ENCODE data around the gene KIF27. TPM values are rescaled to one million over a fixed set of nuclear protein-coding genes. Genes with fewer than 3 reads are reported as not detected.
"Not testable (repeated sequence)": the region's sequence is repeated elsewhere in the genome, so short reads cannot be mapped to it uniquely, and the experiment has no call there.

The KIF27 gene
- total and polyA plus RNA-seq, 8 donors: 5.6 to 26.0 (median 19.3) TPM

DNA sequence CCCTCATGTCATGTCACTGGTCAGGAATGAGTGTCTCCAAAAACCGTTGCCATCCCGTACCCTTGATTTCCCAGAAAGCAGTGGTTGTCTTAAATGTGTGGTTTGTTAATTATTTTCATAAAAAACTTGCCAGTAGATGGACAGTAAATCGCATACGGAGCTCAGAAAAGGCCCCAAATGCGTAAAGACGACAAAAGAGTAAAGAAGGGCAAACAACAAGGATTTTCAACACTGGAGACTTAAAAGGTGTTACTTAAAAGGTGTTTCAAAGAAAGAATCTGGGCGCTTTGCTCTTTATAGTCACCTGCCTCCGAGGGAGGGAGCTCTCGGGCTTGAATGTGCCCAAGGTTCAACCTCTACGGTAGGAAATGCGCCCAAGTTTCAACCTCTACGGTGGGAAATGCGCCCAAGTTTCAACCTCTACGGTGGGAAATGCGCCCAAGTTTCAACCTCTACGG, 734 bp downstream of the KIF27 start:
- intact Hi-C loops (cut with DNase I): no loop called here

GRCh38 chr9:83919111-83919510, 2.1 kb downstream of the KIF27 start:
- ATAC-seq (no peak), DNase-seq (no peak)
- Histone ChIP-seq H3K27me3 (no peaks in the 10 kb centered on the region), H3K27ac (no peak overlapping the region), H3K4me1 (peaks cover 0 to 14% of the 10 kb centered on the region in 2 donors), H3K4me3 (no peak overlapping the region), H3K9me3 (no peaks in the 10 kb centered on the region), H3K36me3 (no peaks in the 10 kb centered on the region)
- intact Hi-C loops (cut with DNase I): no loop called here
- TF ChIP-seq, protein P1, sequence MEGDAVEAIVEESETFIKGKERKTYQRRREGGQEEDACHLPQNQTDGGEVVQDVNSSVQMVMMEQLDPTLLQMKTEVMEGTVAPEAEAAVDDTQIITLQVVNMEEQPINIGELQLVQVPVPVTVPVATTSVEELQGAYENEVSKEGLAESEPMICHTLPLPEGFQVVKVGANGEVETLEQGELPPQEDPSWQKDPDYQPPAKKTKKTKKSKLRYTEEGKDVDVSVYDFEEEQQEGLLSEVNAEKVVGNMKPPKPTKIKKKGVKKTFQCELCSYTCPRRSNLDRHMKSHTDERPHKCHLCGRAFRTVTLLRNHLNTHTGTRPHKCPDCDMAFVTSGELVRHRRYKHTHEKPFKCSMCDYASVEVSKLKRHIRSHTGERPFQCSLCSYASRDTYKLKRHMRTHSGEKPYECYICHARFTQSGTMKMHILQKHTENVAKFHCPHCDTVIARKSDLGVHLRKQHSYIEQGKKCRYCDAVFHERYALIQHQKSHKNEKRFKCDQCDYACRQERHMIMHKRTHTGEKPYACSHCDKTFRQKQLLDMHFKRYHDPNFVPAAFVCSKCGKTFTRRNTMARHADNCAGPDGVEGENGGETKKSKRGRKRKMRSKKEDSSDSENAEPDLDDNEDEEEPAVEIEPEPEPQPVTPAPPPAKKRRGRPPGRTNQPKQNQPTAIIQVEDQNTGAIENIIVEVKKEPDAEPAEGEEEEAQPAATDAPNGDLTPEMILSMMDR (IDR thresholded peaks at IDR 0.05): no peak

More for the DNA sequence above, 734 bp downstream of the KIF27 start:
- Histone ChIP-seq H3K36me3 (no peaks in the 10 kb centered on the region), H3K27me3 (no peaks in the 10 kb centered on the region), H3K4me3 (peak overlapping the region; percentile 69 to 72), H3K27ac (peak overlapping the region; percentile 93 to 97), H3K9me3 (no peaks in the 10 kb centered on the region), H3K4me1 (peaks cover 0 to 14% of the 10 kb centered on the region in 2 donors)
- TF ChIP-seq, protein P1 (IDR thresholded peaks at IDR 0.05): no peak
- peak; percentile 69 for ATAC-seq
- peak in 1 of 4 donors; percentile 52 for DNase-seq

DNA sequence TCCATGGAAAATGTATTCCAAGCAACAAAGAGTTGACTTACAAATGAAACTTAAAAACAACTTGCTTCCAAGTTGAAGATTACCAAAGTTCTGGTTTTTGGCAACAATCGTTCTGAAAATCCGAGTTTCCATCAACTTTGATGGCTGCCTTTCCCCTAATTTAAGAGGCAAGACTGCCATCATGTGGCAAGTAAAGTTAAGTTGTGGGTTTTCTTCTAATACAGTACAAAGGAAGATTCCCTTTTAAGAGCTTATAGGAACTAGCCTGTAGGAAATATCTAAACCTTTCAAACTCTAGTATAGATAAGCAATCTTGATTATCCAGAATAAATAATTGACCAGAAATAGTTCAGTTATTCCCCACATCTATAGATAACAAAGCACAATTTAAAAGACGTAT, 9.0 kb downstream of the KIF27 start:
- H3K27ac ChIP-seq; H3K4me1 ChIP-seq; H3K4me3 ChIP-seq; H3K9me3 ChIP-seq; H3K27me3 ChIP-seq; intact Hi-C loops (cut with DNase I); H3K36me3 ChIP-seq: not testable (repeated sequence)
- TF ChIP-seq, protein P1 (IDR thresholded peaks at IDR 0.05): peak in 1 of 2 donors; percentile 19
- DNase-seq (peak in 1 of 4 donors; percentile 18), ATAC-seq (peak; percentile 76)

DNA sequence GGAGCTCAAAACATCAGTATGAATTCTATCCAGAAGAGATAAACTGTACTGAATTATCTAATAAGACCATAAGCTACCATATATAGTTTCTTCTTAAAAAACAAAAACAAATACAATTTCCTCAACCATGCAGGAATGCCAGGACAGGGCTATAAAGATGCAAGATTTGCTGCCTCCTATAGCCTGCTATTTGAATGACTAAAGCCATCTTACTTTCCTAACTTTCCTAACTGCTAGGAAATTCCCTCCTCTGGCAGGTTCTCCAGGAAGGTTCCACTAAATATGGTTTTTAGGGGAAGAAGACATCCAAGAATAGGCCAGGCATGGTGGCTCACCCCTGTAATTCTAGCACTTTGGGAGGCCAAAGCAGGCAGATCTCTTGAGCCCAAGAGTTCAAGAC, 15.1 kb downstream of the KIF27 start:
- Histone ChIP-seq H3K36me3 (peaks cover 0 to 6% of the 10 kb centered on the region in 2 donors), H3K4me1 (no peaks in the 10 kb centered on the region), H3K27ac (no peak overlapping the region), H3K4me3 (no peak overlapping the region), H3K27me3 (no peaks in the 10 kb centered on the region), H3K9me3 (no peaks in the 10 kb centered on the region)
- no peak for ATAC-seq
- TF ChIP-seq, protein P1 (IDR thresholded peaks at IDR 0.05): no peak
- intact Hi-C loops (cut with DNase I): no loop called here
- no peak for DNase-seq

- intact Hi-C loops (cut with DNase I); H3K27me3 ChIP-seq; H3K27ac ChIP-seq; H3K9me3 ChIP-seq; H3K4me3 ChIP-seq; ATAC-seq; H3K36me3 ChIP-seq; DNase-seq; H3K4me1 ChIP-seq: not testable (repeated sequence)
Measured at GRCh38 chr9:83900615-83901014, 20.6 kb downstream of the KIF27 start.

DNA sequence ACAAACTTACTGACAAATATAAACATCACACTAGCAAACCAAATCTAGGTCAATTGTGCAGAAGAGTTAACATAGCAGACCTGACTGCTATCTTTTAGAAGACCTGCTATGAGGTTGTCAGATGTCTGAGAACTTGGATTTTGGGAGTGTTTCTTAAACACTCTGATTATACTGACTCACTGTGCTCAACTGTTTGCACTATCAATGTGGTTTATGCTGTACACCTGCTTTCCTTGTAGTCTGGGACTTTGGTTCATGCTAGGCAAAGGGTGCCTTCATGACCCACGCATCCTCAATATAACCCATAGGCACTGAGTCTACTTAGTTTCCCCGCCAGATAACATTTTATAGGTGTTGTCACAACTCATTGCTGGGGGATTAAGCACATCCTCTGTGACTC, 26.9 kb downstream of the KIF27 start:
- intact Hi-C loops (cut with DNase I); ATAC-seq; H3K9me3 ChIP-seq; H3K27ac ChIP-seq; H3K27me3 ChIP-seq; H3K4me1 ChIP-seq; H3K4me3 ChIP-seq; H3K36me3 ChIP-seq; DNase-seq: not testable (repeated sequence)

- H3K4me3 ChIP-seq; H3K27ac ChIP-seq; intact Hi-C loops (cut with DNase I); H3K27me3 ChIP-seq; H3K36me3 ChIP-seq; H3K9me3 ChIP-seq; ATAC-seq; H3K4me1 ChIP-seq; DNase-seq: not testable (repeated sequence)
Measured at GRCh38 chr9:83886498-83886897, 34.7 kb downstream of the KIF27 start.

DNA sequence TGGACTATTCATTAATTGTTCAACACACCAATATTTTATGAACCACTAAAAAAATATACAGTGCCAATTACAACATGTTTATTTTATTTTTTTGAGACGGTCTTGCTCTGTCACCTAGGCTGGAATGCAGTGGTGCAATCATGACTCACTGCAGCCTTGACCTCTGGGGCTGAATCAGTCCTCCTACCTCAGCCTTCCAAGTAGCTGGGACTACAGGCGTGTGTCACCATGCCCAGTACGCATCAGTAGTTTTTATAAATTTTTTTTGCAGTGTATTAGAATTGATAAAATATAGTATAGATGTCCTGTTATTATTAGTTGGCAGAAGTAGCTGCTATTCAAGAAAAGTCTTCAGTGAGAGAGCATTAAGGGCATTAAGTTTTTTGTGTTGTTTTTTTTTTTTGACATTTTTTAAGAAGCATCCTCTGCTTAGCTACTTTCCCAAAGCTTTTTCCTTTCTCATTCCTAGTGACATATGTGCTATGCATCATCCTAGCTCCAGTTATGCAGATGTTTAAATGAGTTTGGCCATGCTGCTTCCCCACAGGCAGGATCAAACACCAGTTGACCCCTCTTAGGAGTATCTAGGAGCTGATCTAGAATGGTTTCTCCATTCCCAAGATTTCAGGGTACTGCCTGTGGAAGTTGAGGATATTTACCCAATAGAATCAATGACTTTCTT, 35.5 kb downstream of the KIF27 start:
- peak; percentile 58 for ATAC-seq
- H3K4me1 ChIP-seq; intact Hi-C loops (cut with DNase I); H3K36me3 ChIP-seq; H3K27me3 ChIP-seq; H3K27ac ChIP-seq; DNase-seq; H3K4me3 ChIP-seq; H3K9me3 ChIP-seq: not testable (repeated sequence)

DNA sequence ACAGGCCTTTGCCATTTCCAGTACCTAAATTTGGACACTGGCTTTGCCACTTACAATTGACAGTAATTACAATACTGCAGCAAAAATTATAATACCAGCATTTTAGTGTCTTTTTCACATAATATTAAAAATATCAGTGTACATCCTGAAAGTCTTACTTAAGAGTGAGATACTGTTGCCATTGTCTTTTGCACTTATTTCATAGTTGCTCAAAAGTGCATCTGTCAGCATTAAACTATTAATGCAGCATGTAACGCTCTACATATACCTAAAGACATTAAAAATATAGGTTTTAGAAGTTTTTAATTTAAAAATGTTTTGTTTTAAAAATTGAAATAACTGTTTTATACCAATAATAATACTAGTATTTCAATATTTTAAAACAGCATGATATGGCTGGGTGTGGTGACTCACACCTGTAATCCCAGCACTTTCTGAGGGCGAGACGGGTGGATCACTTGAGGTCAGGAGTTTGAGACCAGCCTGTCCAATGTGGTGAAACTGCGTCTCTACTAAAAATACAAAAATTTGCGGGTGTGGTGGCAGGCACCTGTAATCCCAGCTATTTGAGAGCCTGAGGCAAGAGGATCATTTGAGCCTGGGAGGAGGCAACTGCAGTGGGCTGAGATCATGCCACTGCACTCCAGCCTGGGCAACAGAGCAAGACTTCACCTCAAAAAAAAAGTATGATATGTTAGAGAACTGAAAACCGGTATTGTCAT, 39.4 kb downstream of the KIF27 start:
- H3K9me3 ChIP-seq; H3K27ac ChIP-seq; H3K27me3 ChIP-seq; H3K4me1 ChIP-seq; H3K36me3 ChIP-seq; ATAC-seq; intact Hi-C loops (cut with DNase I); DNase-seq; H3K4me3 ChIP-seq: not testable (repeated sequence)

All from left lung (tissue), 10 donors.